GM19438 (cell line): ENCODE data around the gene TMEM40.
"Not testable (repeated sequence)": the region's sequence is repeated elsewhere in the genome, so short reads cannot be mapped to it uniquely, and the experiment has no call there.

Source experiments
- ATAC-seq: cut with Tn5 transposase; IDR thresholded peaks from one replicate; pipeline ENCODE4 v1.9.1; 2021; ENCODE audit warnings: low read depth; ENCODE audit not compliant: unreplicated experiment

The TMEM40 gene, protein sequence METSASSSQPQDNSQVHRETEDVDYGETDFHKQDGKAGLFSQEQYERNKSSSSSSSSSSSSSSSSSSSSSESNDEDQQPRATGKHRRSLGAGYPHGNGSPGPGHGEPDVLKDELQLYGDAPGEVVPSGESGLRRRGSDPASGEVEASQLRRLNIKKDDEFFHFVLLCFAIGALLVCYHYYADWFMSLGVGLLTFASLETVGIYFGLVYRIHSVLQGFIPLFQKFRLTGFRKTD

GRCh38 chr3:12759097-12759679, at the start of gene TMEM40:
TSS of gene TMEM40 (minus strand) at chr3:12759259. CDS start at chr3:12749832, 9,427 bp downstream.
- no peak for ATAC-seq

DNA sequence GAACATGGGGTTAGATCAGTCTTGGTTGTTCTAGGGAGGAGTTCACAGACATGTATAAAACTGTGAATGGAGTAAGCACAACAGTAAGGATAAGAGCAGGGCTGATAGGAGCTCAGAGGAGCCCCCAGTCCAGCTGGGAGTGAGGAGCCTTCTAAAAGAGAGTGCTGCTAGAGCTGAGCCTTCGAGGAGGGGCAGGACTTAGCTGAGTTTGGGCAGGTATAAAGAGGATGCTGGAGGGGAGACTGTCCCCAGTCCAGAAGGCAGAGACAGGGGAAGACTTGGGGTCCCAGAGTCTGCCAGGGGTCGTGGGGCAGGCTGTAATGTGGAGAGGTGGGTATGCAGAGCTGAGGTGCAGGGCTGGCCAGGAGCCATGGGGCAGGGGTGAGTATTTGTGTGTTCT, 49.5 kb upstream of the TMEM40 start:
- no peak for ATAC-seq

GRCh38 chr3:12807601-12808359, 48.7 kb upstream of the TMEM40 start:
- no peak for ATAC-seq

- ATAC-seq, result no peak
Observed at GRCh38 chr3:12807066-12807465, 48.0 kb upstream of the TMEM40 start.

DNA sequence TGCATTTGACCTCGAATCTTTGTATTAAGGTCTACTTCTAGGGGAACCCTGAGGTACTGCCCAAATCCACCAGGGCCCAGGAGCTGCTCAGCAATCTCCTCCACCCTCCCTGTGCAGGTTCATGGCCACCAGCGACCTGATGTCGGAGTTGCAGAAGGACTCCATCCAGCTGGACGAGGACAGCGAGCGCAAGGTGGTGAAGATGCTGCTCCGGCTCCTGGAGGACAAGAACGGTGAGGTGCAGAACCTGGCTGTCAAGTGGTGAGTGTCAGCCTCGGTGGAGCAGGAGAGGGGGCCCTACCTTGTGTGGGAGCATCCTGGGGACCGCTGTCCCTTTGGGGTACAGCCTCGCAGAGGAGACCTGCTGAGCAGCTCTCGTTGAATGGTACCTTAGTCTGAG, 44.3 kb upstream of the TMEM40 start:
- no peak for ATAC-seq

DNA sequence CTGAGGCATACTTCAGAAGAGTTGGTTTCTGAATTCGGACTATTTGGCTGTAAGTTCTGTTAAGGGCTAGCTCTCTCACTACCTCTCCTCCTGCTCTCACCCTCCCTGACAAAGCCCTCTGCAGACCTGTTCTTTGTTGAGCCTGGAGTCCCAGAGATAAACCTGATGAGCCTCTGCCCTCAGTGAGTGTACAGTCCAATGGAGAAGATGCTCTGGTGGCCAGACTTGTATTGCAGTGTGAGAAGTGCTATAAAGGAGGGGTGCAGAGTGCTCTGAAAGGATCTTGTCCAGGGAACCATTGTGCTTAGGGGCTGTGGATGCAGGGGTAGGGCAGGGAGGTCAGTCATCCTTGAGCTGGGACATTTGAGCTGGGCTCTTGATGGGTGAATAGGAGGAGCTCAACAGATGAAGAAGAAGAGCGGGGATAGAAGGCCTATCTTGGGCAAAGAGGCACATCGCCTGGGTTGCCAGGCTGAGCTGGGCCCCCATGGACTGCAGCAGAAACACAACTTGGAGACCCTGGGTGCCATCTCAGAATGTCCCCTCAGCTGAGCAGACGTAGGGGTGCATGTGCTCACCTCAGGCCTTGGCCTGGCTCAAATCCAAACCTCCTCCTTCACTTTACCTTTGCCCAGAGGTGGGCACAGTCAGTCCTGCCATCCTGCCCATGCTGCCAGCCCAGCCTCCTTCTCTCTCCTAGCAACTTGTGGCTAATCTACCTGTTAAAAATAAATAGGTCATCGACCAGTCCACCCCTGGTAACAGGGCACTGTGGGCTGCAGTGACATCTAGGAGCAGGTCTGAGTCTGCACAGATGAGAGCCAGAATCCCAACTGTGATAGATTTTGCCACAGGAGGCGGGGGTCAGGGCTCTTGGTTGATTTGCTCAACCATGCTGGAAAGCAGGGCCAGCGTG, 40.7 kb upstream of the TMEM40 start:
- ATAC-seq, result no peak

- no peak for ATAC-seq
Observed at GRCh38 chr3:12798559-12799179, 39.6 kb upstream of the TMEM40 start.

- no peak for ATAC-seq
Observed at GRCh38 chr3:12797892-12798558, 39.0 kb upstream of the TMEM40 start.

DNA sequence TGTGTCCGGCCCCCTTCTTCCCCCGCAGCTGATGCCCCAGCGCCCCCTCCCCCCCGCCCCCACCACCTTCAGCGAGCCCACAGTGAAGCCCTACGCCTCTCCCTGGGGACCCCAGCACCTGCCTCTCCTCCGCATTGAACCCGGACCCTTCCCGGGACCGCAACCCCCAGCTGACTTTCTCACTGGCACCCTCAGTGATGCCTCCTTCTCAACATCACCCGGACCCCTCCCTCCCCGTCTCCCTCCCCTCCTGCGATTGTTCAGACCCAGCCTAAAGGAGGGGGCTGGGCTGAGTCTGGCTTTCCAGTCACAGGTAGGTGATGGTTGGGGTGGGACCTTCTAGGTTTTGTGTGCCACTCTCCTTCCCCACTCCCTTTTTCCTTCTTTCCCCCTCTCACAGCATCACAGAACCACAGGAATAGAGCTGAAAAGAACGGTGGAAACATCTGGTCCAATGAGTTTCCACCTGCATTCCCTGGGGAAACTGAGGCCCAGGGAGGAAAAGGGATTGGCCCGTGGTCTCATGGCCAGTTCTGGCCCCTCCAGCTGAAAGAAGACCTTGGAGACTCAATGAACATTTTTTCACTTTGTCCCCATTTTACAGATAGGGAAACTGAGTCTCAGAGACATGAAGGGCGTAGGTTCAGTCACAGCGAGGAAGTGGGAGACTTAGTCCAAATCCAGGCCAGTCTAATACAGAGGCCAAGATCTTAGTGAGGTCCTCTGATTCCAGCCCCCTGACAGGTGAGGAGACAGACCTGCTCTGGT, 38.2 kb upstream of the TMEM40 start:
- ATAC-seq, result no peak

DNA sequence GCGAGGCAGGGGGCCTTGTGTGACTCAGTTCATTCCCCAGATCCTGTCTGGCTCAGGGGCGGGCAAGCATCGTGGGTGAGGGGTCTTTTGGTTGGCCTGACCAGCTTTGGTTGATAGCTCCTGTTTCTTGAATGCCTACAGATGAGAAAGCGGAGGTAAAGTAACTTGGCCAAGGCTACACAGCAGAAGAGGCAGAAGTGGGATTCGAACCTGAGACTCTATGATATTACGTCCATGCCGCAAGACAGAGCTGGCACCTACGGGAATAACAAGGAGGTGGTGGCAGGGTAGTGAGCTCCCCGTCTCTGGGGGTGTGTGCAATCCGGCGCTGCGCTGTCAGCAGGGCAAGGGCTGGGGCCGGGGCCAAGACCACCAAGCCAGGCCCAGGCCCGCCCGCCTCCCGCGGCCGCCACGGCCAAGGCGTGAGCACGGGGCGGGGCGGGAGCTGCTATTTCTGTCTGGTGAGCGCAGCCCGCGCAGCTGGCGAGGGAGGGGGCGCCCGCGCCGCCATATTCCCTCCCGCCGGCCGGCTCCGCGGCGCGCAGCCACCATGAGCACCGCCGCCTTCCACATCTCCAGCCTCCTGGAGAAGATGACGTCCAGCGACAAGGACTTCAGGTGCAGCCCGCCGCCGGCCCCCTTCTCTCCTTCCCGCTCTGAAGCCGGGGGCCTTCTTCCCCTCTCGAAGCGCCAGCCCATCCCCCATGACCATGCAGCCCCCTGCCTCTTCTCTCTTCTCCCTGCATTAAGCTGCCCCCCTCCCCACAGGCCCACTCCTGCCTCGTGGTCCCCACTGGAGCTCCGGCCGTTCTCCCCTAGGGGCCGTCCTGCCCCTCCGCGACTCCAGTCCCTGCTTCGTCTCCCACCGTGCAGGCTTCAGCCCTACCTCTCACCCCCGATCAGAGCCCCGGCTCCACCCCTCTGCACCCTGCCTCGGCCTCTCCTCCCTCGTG, 37.4 kb upstream of the TMEM40 start, which contains the start of gene CAND2:
CAND2 (plus strand) TSS at position 510 of the 953 bp plus-strand sequence; CDS start at position 551, 41 bp downstream.
- no peak for ATAC-seq

GRCh38 chr3:12793701-12794100, 34.6 kb upstream of the TMEM40 start:
- ATAC-seq, result no peak

- ATAC-seq, result no peak
Observed at GRCh38 chr3:12791430-12791829, 32.4 kb upstream of the TMEM40 start.

- ATAC-seq, result not testable (repeated sequence)
Observed at GRCh38 chr3:12787967-12788690, 29.1 kb upstream of the TMEM40 start.

DNA sequence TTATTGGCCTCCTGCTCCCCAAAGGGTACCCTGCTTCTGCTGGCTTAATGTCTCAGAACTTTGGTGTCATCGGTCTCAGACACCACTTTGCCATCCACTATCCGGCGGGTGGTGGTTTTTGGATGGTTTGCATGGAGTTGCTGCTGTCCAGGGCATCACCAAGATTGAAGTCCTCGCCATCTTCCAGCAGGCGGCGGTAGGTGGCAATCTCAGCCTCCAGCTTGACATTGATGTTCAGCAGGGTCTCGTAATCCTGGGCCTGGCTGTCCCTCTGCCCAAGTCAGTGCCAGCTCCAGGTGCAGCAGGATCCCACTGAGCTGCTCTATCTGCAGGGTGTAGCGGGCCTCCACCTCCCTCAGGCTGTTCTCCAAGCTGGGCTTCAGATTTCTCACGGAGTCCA, 28.3 kb upstream of the TMEM40 start:
- not testable (repeated sequence) for ATAC-seq

DNA sequence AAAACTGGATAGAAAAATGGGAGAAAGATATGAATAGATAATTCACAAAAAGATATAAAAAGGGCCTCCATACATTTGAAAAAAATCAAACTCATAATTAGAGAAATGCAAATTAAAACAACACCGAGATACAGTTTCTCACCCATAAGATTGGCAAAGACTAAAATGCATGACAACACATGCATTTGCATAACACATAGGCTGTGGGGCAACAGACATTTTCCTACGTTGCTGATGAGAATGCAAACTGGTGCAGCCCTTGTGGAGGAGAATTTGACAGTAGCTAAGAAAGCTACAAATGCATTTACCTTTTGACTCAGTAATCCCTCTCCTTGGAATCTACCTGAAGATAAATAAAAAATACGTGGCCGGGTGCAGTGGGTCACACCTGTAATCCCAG, 26.0 kb upstream of the TMEM40 start:
- no peak for ATAC-seq

DNA sequence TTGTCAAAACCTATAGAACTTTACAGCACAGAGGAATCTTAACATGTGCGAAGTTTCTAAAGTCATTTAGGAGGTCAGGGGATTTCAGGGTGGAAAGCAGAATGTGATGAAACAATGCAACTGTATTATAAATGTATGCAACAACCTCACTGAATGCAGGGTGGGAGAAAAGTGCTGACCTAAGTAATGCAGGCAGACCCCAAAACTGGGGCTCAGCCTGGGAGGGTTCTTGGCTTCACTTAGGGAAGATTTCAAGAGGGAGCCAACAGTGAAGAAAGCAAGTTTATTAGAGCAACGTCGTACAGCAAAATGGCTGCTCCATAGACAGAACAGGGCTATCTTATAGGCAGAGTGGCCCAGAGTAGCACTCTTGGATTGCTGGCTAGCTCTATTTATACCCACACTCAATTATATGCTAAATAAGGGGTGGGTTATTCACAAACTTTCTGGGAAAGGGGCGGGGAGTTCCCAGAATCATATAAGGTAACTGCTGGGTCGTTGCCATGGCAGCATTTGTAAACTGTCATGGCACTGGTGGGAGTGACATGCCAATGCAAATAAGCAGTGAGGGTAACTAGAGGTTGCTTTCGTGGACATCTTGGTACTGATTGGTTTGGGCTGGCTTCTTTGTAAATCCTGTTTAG, 23.2 kb upstream of the TMEM40 start:
- no peak for ATAC-seq

DNA sequence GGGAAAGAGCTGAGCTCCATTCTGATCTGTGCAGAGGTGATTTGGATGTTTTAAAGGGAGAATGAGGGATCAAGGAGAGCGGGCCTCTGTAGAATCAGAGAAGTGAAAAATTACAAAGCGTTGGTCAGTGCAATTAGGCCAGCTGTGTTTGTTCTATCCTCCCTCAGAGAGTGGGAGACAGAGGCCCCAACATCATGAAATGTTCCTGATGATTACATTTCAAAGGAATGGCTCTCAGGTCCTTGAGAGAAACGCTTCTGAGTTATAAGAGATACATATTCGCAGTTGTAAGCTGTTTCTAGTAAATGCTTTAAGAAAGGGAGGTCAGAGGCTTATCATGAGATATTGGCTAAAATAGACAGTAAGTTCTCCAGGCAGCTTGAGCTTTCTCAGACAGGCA, 21.7 kb upstream of the TMEM40 start:
- no peak for ATAC-seq
